ENCODE results near the gene IL17B. TPM values are rescaled to one million over a fixed set of nuclear protein-coding genes. Genes with fewer than 3 reads are reported as not detected.

The IL17B gene
- total RNA-seq, 1 experiment from 2014 or later, result not detected

DNA sequence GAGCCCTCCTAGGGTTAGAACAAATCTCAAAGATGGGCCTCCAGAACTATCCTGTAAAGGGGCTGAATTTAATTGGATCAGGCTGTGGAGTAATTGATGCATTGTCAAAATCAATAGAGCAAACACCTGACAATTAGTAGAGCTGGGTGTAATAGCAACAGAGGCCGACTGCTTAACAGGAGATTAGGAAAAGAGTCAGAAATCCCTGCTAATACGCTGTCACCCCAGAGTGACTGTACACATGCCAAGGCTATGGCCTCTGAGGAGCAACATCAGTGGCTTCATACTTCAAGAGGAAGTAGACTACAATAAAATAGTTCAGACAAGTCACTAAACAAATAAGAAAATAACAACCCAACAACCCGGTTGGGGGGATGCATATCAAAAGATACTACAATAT is 52.5 kb downstream of the IL17B start:
- H3K4me3 Mint-ChIP-seq (ENCODE audit: unreplicated experiment), result no peak overlapping the region
- Histone ChIP-seq H3K27me3 (replicated peaks; ENCODE audit: control insufficient read depth, insufficient read depth, low read length) (no peaks in the 10 kb centered on the region), H3K4me3 (ENCODE audit: low read depth, low read length) (no peak overlapping the region), H3K36me3 (ENCODE audit: control insufficient read depth, insufficient read depth, low read length) (no peaks in the 10 kb centered on the region), H3K4me1 (peaks cover 11% of the 10 kb centered on the region), H3K9me3 (no peaks in the 10 kb centered on the region)
- no peaks in the 10 kb centered on the region for H3K27me3 Mint-ChIP-seq (ENCODE audit: insufficient read depth, unreplicated experiment)
- TF ChIP-seq, protein P1, sequence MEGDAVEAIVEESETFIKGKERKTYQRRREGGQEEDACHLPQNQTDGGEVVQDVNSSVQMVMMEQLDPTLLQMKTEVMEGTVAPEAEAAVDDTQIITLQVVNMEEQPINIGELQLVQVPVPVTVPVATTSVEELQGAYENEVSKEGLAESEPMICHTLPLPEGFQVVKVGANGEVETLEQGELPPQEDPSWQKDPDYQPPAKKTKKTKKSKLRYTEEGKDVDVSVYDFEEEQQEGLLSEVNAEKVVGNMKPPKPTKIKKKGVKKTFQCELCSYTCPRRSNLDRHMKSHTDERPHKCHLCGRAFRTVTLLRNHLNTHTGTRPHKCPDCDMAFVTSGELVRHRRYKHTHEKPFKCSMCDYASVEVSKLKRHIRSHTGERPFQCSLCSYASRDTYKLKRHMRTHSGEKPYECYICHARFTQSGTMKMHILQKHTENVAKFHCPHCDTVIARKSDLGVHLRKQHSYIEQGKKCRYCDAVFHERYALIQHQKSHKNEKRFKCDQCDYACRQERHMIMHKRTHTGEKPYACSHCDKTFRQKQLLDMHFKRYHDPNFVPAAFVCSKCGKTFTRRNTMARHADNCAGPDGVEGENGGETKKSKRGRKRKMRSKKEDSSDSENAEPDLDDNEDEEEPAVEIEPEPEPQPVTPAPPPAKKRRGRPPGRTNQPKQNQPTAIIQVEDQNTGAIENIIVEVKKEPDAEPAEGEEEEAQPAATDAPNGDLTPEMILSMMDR (IDR thresholded peaks at IDR 0.05; ENCODE audit: insufficient read depth in 1 of 2, low read depth in 1 of 2, low read length in 1 of 2, severe bottlenecking in 1 of 2, unreplicated experiment in 1 of 2), result no peak
- BruUV-seq (replicated peaks), result no TSS peak
- no peak for DNase-seq
- H3K9me3 Mint-ChIP-seq (ENCODE audit: unreplicated experiment), result no peaks in the 10 kb centered on the region
- no peaks in the 10 kb centered on the region for H3K36me3 Mint-ChIP-seq (ENCODE audit: insufficient read depth, unreplicated experiment)
- H3K4me1 Mint-ChIP-seq (ENCODE audit: low read depth, unreplicated experiment), result no peaks in the 10 kb centered on the region
- POLR2A ChIA-PET, result no interaction called here
- CTCF ChIA-PET, result no interaction called here
- intact Hi-C loops (cut with micrococcal nuclease; ENCODE audit: unreplicated experiment), result no loop called here
- H3K27ac Mint-ChIP-seq (ENCODE audit: unreplicated experiment), result no peak overlapping the region

DNA sequence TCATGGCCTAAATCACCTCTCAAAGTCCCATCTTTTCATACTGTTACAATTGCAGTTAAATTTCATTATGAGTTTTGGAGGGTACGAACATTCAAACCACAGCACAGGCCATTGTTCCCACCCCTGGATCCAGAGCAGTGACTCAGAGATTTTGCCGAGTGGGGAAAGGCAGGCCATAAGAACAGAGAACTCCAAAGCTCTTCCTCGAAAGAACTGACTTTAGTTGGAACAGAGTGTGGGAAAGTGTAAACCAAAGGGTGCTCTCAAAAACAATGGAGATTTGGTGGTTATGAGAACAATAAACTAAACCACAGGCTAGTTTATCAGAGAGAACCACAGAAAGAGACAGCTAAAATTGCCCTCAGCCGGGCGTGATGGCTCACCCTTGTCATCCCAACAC is 53.2 kb downstream of the IL17B start:
- H3K27ac Mint-ChIP-seq (ENCODE audit: unreplicated experiment), result no peak overlapping the region
- CTCF ChIA-PET, result interaction anchor here (0.6 kb wide), 1 partner anchor 17 kb away, joined by 3 read pairs; no protein-coding TSS in a partner anchor
- Histone ChIP-seq H3K4me3 (ENCODE audit: low read depth, low read length) (no peak overlapping the region), H3K27me3 (replicated peaks; ENCODE audit: control insufficient read depth, insufficient read depth, low read length) (no peaks in the 10 kb centered on the region), H3K36me3 (ENCODE audit: control insufficient read depth, insufficient read depth, low read length) (no peaks in the 10 kb centered on the region), H3K4me1 (peaks cover 15% of the 10 kb centered on the region), H3K9me3 (no peaks in the 10 kb centered on the region)
- no peaks in the 10 kb centered on the region for H3K27me3 Mint-ChIP-seq (ENCODE audit: insufficient read depth, unreplicated experiment)
- DNase-seq, result no peak
- TF ChIP-seq, protein P1 (IDR thresholded peaks at IDR 0.05; ENCODE audit: insufficient read depth in 1 of 2, low read depth in 1 of 2, low read length in 1 of 2, severe bottlenecking in 1 of 2, unreplicated experiment in 1 of 2), result no peak
- no peaks in the 10 kb centered on the region for H3K36me3 Mint-ChIP-seq (ENCODE audit: insufficient read depth, unreplicated experiment)
- BruUV-seq (replicated peaks), result no TSS peak
- no peaks in the 10 kb centered on the region for H3K9me3 Mint-ChIP-seq (ENCODE audit: unreplicated experiment)
- POLR2A ChIA-PET, result no interaction called here
- no peak overlapping the region for H3K4me3 Mint-ChIP-seq (ENCODE audit: unreplicated experiment)
- H3K4me1 Mint-ChIP-seq (ENCODE audit: low read depth, unreplicated experiment), result peaks cover 2% of the 10 kb centered on the region
- intact Hi-C loops (cut with micrococcal nuclease; ENCODE audit: unreplicated experiment), result no loop called here

DNA sequence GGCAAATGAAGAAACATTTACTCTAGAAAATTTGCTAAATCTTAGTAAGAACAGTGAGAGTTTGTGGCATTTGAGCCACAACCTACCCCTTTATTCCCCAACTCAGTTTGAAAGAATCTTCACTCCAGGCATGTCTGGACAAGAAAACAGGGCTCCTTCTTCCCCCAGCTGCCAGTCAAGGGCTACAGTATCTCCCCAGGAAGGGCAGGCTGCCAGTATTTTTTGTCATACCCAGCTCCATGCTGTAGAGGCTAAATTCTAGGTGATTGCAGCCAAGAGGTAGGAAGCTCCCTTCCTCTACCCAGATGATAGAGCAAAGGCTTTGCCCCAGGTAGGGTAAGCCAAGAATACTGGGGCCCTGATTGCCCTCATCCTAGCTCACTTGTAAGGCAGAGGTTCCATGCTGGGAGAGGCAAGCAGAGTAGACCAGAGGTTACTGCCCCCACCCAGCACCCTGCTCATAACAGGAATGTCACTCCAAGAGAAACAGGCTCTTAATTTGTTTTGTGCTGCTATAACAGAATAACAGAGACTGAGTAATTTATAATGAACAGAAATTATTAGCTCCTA is 53.8 kb downstream of the IL17B start:
- TF ChIP-seq, protein P1 (IDR thresholded peaks at IDR 0.05; ENCODE audit: insufficient read depth in 1 of 2, low read depth in 1 of 2, low read length in 1 of 2, severe bottlenecking in 1 of 2, unreplicated experiment in 1 of 2), result no peak
- ChIA-PET POLR2A (no interaction called here), CTCF (interaction anchor here (0.6 kb wide), 1 partner anchor 17 kb away, joined by 3 read pairs; no protein-coding TSS in a partner anchor)
- Mint-ChIP-seq H3K4me3 (ENCODE audit: unreplicated experiment) (no peak overlapping the region), H3K9me3 (ENCODE audit: unreplicated experiment) (no peaks in the 10 kb centered on the region), H3K27ac (ENCODE audit: unreplicated experiment) (no peak overlapping the region), H3K4me1 (ENCODE audit: low read depth, unreplicated experiment) (peaks cover 8% of the 10 kb centered on the region), H3K27me3 (ENCODE audit: insufficient read depth, unreplicated experiment) (no peaks in the 10 kb centered on the region), H3K36me3 (ENCODE audit: insufficient read depth, unreplicated experiment) (no peaks in the 10 kb centered on the region)
- intact Hi-C loops (cut with micrococcal nuclease; ENCODE audit: unreplicated experiment), result no loop called here
- no TSS peak for BruUV-seq (replicated peaks)
- peaks cover 22% of the 10 kb centered on the region for H3K4me1 ChIP-seq
- no peaks in the 10 kb centered on the region for H3K9me3 ChIP-seq
- H3K27me3 ChIP-seq (replicated peaks; ENCODE audit: control insufficient read depth, insufficient read depth, low read length), result no peaks in the 10 kb centered on the region
- no peaks in the 10 kb centered on the region for H3K36me3 ChIP-seq (ENCODE audit: control insufficient read depth, insufficient read depth, low read length)
- no peak for DNase-seq
- no peak overlapping the region for H3K4me3 ChIP-seq (ENCODE audit: low read depth, low read length)
